Trophoblast cell (in vitro differentiated cells and primary cell): ENCODE data around the gene SLC27A1.
A peak's percentile ranks its signal among the peaks of the same experiment; 100 is the strongest.

Source experiments
- DNase-seq, 2 donors: peaks; one replicate each; pipeline ENCODE4 v3.0.0-alpha.2; 2016
- H2AFZ ChIP-seq: 2 replicates; pipeline ENCODE4 v1.6.1; 2013; ENCODE audit warnings: low read length, moderate library complexity, mild to moderate bottlenecking; ENCODE audit not compliant: insufficient read depth, poor library complexity
- H2AK5ac ChIP-seq: 2 replicates; pipeline ENCODE4 v1.6.1; 2013; ENCODE audit warnings: mild to moderate bottlenecking, low read length
- H2BK120ac ChIP-seq: 2 replicates; pipeline ENCODE4 v1.6.1; 2013; ENCODE audit warnings: low read length, mild to moderate bottlenecking, moderate library complexity; ENCODE audit not compliant: insufficient read depth, poor library complexity
- H2BK12ac ChIP-seq: 2 replicates; pipeline ENCODE4 v1.6.1; 2013; ENCODE audit warnings: mild to moderate bottlenecking, low read length, moderate library complexity
- H2BK5ac ChIP-seq: 2 replicates; pipeline ENCODE4 v1.6.1; 2013; ENCODE audit warnings: low read length, low read depth, moderate library complexity, mild to moderate bottlenecking; ENCODE audit not compliant: poor library complexity
- H3K14ac ChIP-seq: 2 replicates; pipeline ENCODE4 v1.6.1; 2013; ENCODE audit warnings: mild to moderate bottlenecking, low read length
- H3K18ac ChIP-seq: 2 replicates; pipeline ENCODE4 v1.6.1; 2013; ENCODE audit warnings: mild to moderate bottlenecking, low read length
- H3K23ac ChIP-seq: 2 replicates; pipeline ENCODE4 v1.6.1; 2013; ENCODE audit warnings: low read length
- H3K27ac ChIP-seq: 2 replicates; pipeline ENCODE4 v1.5.1; 2013; ENCODE audit warnings: low read depth, mild to moderate bottlenecking, inconsistent platforms, low read length, moderate library complexity
- H3K27me3 ChIP-seq: 2 replicates; pipeline ENCODE4 v1.6.1; 2013; ENCODE audit warnings: inconsistent platforms, mild to moderate bottlenecking, low read length, moderate library complexity; ENCODE audit not compliant: insufficient read depth
- H3K36me3 ChIP-seq, 2 experiments: 1 replicate in 1 of 2; 2 replicates in 1 of 2; pipeline ENCODE4 v1.6.1; 2013; ENCODE audit warnings: low read length in 2 of 2, mild to moderate bottlenecking in 2 of 2, moderate library complexity in 1 of 2; ENCODE audit not compliant: insufficient read depth in 2 of 2, control insufficient read depth in 1 of 2
- H3K4ac ChIP-seq: 2 replicates; pipeline ENCODE4 v1.6.1; 2013; ENCODE audit warnings: low read depth, mild to moderate bottlenecking, low read length, moderate library complexity
- H3K4me1 ChIP-seq, 2 experiments: 1 replicate in 1 of 2; 2 replicates in 1 of 2; pipeline ENCODE4 v1.6.1; 2013; ENCODE audit warnings: low read length in 2 of 2, mild to moderate bottlenecking in 2 of 2, moderate library complexity in 1 of 2; ENCODE audit not compliant: insufficient read depth in 2 of 2, control insufficient read depth in 1 of 2
- H3K4me2 ChIP-seq: 2 replicates; pipeline ENCODE4 v1.6.1; 2013; ENCODE audit warnings: inconsistent platforms, mild to moderate bottlenecking, low read length, moderate library complexity
- H3K4me3 ChIP-seq: 2 replicates; pipeline ENCODE4 v1.5.1; 2013; ENCODE audit warnings: mild to moderate bottlenecking, low read depth, low read length, inconsistent platforms
- H3K79me1 ChIP-seq: one replicate; pipeline ENCODE4 v1.6.1; 2013; ENCODE audit warnings: low read length
- H3K79me2 ChIP-seq: 2 replicates; pipeline ENCODE4 v1.6.1; 2013; ENCODE audit warnings: low read length, mild to moderate bottlenecking; ENCODE audit not compliant: control insufficient read depth, insufficient read depth, poor library complexity
- H3K9ac ChIP-seq: 2 replicates; pipeline ENCODE4 v1.6.1; 2013; ENCODE audit warnings: mild to moderate bottlenecking, low read length
- H3K9me3 ChIP-seq: 2 replicates; pipeline ENCODE4 v1.6.1; 2013; ENCODE audit warnings: low read depth, mild to moderate bottlenecking, control low read depth, inconsistent platforms, low read length; ENCODE audit not compliant: insufficient read depth
- H4K12ac ChIP-seq: 2 replicates; pipeline ENCODE4 v1.6.1; 2013; ENCODE audit warnings: low read depth, mild to moderate bottlenecking, low read length, moderate library complexity
- H4K8ac ChIP-seq: 2 replicates; pipeline ENCODE4 v1.6.1; 2013; ENCODE audit warnings: low read depth, mild to moderate bottlenecking, low read length, moderate library complexity
- H4K91ac ChIP-seq: one replicate; pipeline ENCODE4 v1.6.1; 2013; ENCODE audit warnings: low read depth, mild to moderate bottlenecking, low read length, moderate library complexity
- WGBS: extraction: QIAGEN DNeasy Blood & Tissue Kit; methylation state at CpG from one replicate; pipeline ENCODE4 v1.1.7; 2013; ENCODE audit warnings: missing lambda C conversion rate; ENCODE audit not compliant: insufficient read length, insufficient coverage; ENCODE audit errors: extremely low coverage; 5-methylcytosine and 5-hydroxymethylcytosine counted together

The SLC27A1 gene

DNA sequence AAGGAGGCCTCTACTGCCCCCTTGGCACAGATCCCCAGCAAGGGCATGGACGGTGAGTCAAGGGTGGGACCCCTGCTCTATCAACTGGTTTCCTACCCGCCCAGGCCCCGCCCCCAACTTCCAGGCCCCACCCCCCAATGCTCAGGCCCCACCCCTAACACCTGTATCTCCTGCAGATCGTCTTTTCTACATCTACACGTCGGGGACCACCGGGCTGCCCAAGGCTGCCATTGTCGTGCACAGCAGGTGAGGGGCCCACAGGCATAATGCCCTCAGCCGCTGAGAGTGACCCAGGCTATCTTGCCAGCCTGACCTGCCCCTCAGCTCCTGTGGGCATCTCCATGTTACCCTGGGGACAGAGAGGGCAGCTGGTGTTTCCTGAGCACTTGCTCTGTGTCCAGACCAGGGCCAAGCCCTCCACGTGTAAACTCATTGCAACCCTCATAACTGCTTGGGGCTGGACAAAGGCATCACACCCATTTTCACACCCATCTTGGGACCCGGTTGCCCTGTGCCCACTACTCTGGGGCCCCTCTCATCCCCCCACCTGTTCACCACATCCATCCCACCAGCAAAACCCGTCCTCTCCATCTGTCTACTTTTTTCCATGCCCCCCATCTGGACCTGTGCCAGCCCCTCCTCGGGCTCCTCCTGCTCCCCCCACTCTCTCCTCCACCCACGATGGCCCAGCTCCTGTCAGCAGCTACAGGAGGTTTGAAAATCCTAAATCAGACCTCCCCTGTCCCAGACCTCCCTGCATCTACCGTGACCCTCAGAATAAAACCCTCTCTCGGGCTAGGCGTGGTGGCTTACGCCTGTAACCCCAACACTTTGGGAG is 17.2 kb downstream of the SLC27A1 start:
- H4K12ac ChIP-seq: no peak overlapping the region
- no peak overlapping the region for H3K14ac ChIP-seq
- no peak overlapping the region for H3K23ac ChIP-seq
- H3K4ac ChIP-seq: no peak overlapping the region
- no peak overlapping the region for H3K18ac ChIP-seq
- H2BK120ac ChIP-seq: no peak overlapping the region
- no peak overlapping the region for H2AFZ ChIP-seq
- no peak overlapping the region for H3K4me2 ChIP-seq
- WGBS: no CpG with 5 or more reads among the region's 18 CpGs
- peaks cover 2% of the 10 kb centered on the region for H3K9me3 ChIP-seq
- no peak for DNase-seq
- H3K4me3 ChIP-seq: no peak overlapping the region
- no peak overlapping the region for H2AK5ac ChIP-seq
- H3K27ac ChIP-seq: no peak overlapping the region
- H2BK5ac ChIP-seq: no peak overlapping the region
- H4K8ac ChIP-seq: no peak overlapping the region
- H3K79me1 ChIP-seq: no peaks in the 10 kb centered on the region
- H3K79me2 ChIP-seq: no peaks in the 10 kb centered on the region
- H3K27me3 ChIP-seq: no peaks in the 10 kb centered on the region
- no peak overlapping the region for H3K9ac ChIP-seq
- H4K91ac ChIP-seq: no peak overlapping the region
- H3K36me3 ChIP-seq: no peaks in the 10 kb centered on the region
- H2BK12ac ChIP-seq: no peak overlapping the region
- peaks cover 10 to 11% of the 10 kb centered on the region in 2 experiments for H3K4me1 ChIP-seq

DNA sequence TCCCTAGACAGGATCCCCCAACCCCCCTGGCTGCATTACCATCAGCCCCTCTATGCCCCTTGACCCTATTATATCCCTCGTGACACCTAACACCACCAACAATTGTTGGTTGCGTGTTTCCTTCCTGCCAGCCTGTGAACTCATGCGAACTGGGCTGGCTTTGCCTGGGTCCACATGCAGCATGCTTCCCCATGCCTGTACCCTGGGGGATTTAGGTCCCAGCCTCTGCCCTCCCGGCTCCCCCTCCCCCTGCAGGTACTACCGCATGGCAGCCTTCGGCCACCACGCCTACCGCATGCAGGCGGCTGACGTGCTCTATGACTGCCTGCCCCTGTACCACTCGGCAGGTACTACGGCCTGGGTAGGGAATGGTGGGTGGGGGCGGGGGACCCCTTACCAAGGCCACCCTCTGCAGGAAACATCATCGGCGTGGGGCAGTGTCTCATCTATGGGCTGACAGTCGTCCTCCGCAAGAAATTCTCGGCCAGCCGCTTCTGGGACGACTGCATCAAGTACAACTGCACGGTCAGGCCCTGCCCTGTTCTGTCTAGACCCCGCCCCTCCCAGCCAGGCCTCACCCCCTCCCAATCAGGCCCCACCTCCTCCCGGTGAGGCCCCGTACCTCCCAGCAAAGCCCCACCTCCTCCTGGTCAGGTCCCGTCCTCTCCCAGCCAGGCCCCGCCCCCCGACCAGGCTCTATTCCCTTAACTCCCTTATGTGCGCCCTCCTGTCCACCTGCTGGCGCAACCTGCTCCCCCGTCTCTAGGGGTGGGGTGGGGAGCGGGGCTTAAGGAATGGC is 18.5 kb downstream of the SLC27A1 start:
- Histone ChIP-seq H4K8ac (no peak overlapping the region), H4K12ac (no peak overlapping the region), H3K79me2 (no peaks in the 10 kb centered on the region), H3K79me1 (no peaks in the 10 kb centered on the region), H3K36me3 (no peaks in the 10 kb centered on the region), H3K27me3 (no peaks in the 10 kb centered on the region), H2BK5ac (no peak overlapping the region), H4K91ac (no peak overlapping the region), H3K4me2 (peak overlapping the region; percentile 55), H2BK120ac (no peak overlapping the region), H3K9ac (peak overlapping the region; percentile 24), H3K14ac (no peak overlapping the region), H3K4me3 (no peak overlapping the region), H3K9me3 (peaks cover 2% of the 10 kb centered on the region), H3K23ac (no peak overlapping the region), H2BK12ac (no peak overlapping the region), H3K27ac (no peak overlapping the region), H3K18ac (no peak overlapping the region), H3K4ac (no peak overlapping the region), H3K4me1 (peaks cover 10 to 11% of the 10 kb centered on the region in 2 experiments), H2AK5ac (no peak overlapping the region), H2AFZ (peak overlapping the region; percentile 38)
- WGBS: no CpG with 5 or more reads among the region's 31 CpGs
- peak; percentile 89 to 91 for DNase-seq

- WGBS: no CpG with 5 or more reads among the region's 9 CpGs
- H3K79me1 ChIP-seq: no peaks in the 10 kb centered on the region
- DNase-seq: peak; percentile 83
- H3K27me3 ChIP-seq: no peaks in the 10 kb centered on the region
- peak overlapping the region; percentile 70 for H4K8ac ChIP-seq
- peak overlapping the region; percentile 40 for H2AFZ ChIP-seq
- H2BK5ac ChIP-seq: no peak overlapping the region
- H3K9ac ChIP-seq: no peak overlapping the region
- peak overlapping the region; percentile 14 for H4K12ac ChIP-seq
- H2BK12ac ChIP-seq: no peak overlapping the region
- H3K79me2 ChIP-seq: no peaks in the 10 kb centered on the region
- H2AK5ac ChIP-seq: no peak overlapping the region
- peaks cover 2% of the 10 kb centered on the region for H3K9me3 ChIP-seq
- H3K27ac ChIP-seq: no peak overlapping the region
- H3K4me2 ChIP-seq: no peak overlapping the region
- no peak overlapping the region for H3K4me3 ChIP-seq
- peaks cover 10 to 11% of the 10 kb centered on the region in 2 experiments for H3K4me1 ChIP-seq
- no peak overlapping the region for H3K4ac ChIP-seq
- H3K36me3 ChIP-seq: no peaks in the 10 kb centered on the region
- no peak overlapping the region for H3K18ac ChIP-seq
- H2BK120ac ChIP-seq: no peak overlapping the region
- H3K14ac ChIP-seq: peak overlapping the region; percentile 44
- H4K91ac ChIP-seq: peak overlapping the region; percentile 48
- H3K23ac ChIP-seq: no peak overlapping the region
Observed at GRCh38 chr19:17489392-17490030, 19.2 kb downstream of the SLC27A1 start.

- Histone ChIP-seq H2BK120ac (no peak overlapping the region), H2BK5ac (no peak overlapping the region), H2AFZ (no peak overlapping the region), H3K18ac (no peak overlapping the region), H3K4me3 (no peak overlapping the region), H3K79me1 (no peaks in the 10 kb centered on the region), H4K12ac (no peak overlapping the region), H3K9ac (no peak overlapping the region), H2BK12ac (no peak overlapping the region), H3K4me1 (peaks cover 10 to 11% of the 10 kb centered on the region in 2 experiments), H3K14ac (no peak overlapping the region), H3K4me2 (no peak overlapping the region), H3K36me3 (no peaks in the 10 kb centered on the region), H4K8ac (no peak overlapping the region), H3K23ac (no peak overlapping the region), H4K91ac (no peak overlapping the region), H3K9me3 (peaks cover 2% of the 10 kb centered on the region), H3K79me2 (no peaks in the 10 kb centered on the region), H3K27me3 (no peaks in the 10 kb centered on the region), H3K27ac (no peak overlapping the region), H2AK5ac (no peak overlapping the region), H3K4ac (no peak overlapping the region)
- no peak for DNase-seq
- WGBS: no CpG with 5 or more reads among the region's 4 CpGs
Observed at GRCh38 chr19:17490411-17490810, 20.1 kb downstream of the SLC27A1 start.
